Measurements from ENCODE around the gene IRF2BP2.

GRCh38 chr1:234578735-234579134, 31.2 kb downstream of the IRF2BP2 start:
- no peak for TF ChIP-seq CTCF (IDR thresholded peaks at IDR 0.05; ENCODE audit: poor library complexity)
- no peak for TF ChIP-seq EZH2phosphoT487 (IDR thresholded peaks at IDR 0.05; ENCODE audit: low read depth, severe bottlenecking, unreplicated experiment)
